ENCODE results near the gene CDC42BPB.
"Not testable (repeated sequence)": the region's sequence is repeated elsewhere in the genome, so short reads cannot be mapped to it uniquely, and the experiment has no call there.

The CDC42BPB gene

GRCh38 chr14:103033681-103034096 is 23.7 kb downstream of the CDC42BPB start:
- DNase-seq, result no peak

DNA sequence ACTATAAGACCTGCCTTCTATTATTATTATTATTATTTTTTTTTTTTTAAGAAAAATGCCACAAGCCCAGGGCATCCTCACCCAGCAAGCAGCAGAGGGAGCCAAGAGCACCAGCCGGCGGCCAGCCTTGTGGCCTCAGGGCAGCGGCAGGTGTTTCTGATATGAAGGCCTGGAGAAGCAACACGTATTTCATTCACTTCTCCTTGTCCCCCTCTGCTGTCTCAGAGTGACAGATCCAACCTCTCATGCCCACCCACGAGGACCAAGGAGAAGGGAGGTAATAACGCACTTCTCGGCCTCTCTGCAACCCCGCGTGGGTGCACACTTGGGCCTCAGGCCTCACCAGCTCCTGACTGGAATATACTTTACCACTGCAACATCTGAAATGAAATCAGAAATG is 25.4 kb downstream of the CDC42BPB start:
- DNase-seq, result no peak

DNA sequence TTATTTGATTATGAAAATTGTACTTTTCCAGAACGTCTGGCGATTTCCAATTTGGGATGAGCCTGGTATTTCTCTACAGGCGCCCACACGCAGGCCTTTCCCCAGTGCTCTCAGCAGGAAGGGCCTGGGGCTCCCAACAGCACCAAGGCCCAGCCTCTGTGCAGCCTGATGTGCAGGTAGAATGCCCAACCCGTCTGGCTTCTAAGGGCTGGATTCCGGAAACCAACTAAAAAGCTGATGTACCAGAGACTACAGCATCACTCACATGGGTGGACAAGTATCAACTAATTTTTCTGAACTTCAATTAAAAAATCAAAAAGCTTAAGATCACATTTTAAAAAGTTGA is 25.8 kb downstream of the CDC42BPB start:
- no peak for DNase-seq

DNA sequence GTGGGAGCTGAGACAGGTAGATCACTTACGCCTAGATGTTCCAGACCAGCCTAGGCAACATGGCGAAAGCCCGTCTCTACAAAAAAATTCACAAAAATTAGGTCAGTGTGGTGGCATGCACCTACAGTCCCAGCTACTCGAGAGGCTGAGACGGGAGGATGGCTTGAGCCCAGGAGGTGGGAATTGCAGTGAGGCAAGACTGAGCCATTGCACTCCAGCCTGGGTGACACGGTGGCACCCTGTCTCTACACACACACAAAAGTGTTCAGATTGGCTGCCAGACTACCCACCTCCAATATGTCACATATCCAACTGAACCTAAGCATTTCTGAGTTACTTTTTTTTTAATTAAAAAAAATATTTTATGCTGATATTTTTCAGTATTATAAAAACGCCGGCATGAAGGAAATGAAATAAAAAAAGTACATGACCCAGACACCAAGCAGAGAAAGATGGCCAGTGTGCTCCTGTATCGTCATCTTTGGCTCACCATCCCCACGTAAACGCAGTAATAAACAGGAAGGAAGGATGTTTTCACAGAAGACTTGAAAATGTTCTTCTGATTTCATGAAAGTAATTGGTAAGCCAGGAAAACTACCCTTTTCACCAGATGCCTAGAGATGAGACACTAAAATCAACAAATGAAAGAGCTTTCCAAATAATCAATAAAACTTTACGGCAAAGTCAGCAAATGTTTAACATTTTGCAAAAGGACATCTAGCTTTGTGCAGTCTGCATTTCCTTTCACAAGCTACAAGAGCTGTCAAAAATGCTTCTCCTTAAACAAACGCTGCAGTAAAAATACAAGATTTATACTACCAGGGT is 26.4 kb downstream of the CDC42BPB start:
- no peak for DNase-seq

- no peak for DNase-seq
Observed at GRCh38 chr14:103029936-103030335, 27.4 kb downstream of the CDC42BPB start.

GRCh38 chr14:103028772-103029171 is 28.6 kb downstream of the CDC42BPB start:
- DNase-seq, result no peak

DNA sequence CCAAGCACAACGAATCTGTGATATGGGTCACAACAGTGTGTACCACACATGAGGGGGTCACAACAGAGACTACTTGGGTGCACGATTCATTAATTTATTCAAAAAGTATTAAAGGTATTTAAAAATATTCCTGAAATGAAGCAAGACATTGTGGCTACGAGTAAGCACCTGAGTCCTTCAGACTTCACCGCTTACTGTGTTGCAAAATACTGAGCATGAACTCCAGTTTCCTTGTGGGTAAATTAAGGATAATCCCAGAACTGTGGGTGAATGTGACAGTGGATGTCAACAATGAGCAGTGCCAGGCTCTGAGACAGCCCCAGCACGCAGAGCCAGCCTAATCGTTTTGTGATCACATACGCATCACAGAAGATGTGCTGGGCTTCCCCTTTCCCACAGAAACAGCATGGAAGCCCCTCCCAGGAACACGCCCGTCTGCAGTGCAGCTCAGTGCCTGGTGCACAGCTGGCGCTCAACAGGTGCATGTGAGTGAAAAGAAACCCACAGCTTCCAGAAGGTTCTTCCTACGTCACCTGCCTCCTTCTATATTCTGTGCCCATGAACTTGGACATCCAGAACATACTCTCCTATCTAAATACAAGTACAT is 29.1 kb downstream of the CDC42BPB start:
- DNase-seq, result no peak

DNA sequence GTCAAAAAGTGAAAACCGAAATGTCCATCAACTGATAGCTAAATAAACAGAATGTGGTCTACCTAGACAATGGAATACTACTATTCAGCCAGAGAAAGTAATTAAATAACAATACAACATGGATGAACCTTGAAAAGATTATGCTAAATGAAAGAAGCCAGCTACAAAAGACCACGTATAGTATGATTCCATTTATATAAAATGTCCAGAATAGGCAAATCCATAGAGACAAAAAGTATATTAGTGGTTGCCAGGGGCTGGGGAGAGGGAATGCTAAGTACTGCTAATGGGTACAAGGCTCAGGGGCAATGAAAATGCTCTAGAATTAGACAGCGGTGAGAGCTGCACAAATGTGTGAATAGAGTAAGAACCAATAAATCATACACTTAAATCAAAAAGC is 29.9 kb downstream of the CDC42BPB start:
- DNase-seq, result no peak

- DNase-seq, result no peak
Observed at GRCh38 chr14:103026988-103027387, 30.4 kb downstream of the CDC42BPB start.

GRCh38 chr14:103026196-103026595 is 31.2 kb downstream of the CDC42BPB start:
- not testable (repeated sequence) for DNase-seq

GRCh38 chr14:103023881-103024473 is 33.4 kb downstream of the CDC42BPB start:
- no peak for DNase-seq

GRCh38 chr14:103022685-103023044 is 34.7 kb downstream of the CDC42BPB start:
- no peak for DNase-seq

DNA sequence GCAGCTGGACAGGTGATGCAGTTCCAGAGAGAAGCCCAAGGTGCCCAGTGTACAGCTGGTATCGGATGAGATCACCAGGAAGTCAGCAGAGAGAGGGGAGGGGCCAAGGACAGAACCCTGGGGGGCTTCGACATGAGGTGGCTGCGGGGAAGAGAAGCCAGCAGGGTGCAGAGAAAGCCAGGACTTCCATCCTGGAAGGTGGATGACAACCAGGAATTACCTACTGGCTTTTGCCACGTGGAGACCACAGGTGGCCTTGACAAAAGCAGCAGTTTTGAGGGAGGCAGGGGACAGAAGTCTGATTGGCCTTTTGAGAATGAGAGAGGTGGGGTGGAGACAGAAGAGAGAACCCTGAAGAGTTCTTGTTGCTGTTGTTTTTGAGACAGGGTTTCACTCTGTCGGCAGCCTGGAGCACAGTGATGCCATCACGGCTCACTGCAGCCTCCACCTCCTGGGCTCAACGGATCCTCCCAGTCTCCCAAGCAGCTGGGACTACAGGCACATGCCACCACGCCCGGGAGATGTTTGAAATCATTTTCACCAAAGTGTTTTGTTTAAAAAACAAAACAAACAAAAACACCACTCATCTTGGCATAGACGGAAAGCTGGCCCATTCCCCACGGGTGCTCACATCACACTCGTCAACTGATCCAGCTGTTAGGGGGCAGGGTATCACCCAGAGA is 35.2 kb downstream of the CDC42BPB start:
- DNase-seq, result no peak

GRCh38 chr14:103021684-103022001 is 35.7 kb downstream of the CDC42BPB start:
- no peak for DNase-seq

DNA sequence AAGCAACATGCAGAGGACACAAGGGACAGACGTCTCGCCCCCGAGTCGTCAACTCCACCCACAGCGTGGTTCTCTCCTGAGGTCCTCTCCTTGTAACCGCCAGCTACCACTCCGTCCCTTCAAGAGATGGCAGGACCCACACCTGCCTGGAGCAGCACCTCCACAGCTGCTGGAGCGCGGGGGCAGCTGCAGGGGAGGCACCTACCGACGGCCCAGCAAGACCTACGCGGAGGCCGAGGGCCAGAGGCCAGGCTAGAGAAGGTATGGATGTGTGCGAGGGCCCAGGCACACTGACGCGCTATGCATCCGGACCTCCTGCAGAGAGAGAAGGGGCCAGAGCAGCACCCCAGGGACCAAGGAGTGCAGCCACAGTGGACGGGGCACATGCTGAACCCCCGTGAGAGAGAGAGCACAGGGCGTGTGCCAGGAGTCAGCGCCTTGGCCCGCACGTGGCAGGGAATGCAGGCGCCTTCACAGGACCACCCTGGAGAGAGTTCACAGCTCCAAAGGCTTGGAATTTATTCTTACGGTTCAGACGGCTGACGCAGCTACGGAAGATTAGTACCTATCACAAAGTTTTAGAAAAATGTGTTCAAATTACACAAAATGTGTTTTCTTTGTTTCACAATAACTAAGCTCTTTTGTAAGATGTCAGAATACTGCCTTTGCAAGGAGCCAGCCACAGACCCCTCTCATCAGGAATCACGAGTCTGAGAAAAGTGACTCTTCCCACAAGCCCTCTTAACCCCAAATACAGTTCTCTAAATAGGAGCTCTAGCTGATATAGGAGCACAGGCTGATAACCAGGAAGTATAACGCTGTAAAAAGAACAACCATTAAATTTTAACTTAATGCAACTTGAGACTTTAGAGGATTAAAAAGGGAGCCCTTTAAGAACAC is 36.8 kb downstream of the CDC42BPB start:
- DNase-seq, result no peak

- no peak for DNase-seq
Observed at GRCh38 chr14:103019826-103020225, 37.5 kb downstream of the CDC42BPB start.

GRCh38 chr14:103019236-103019635 is 38.1 kb downstream of the CDC42BPB start:
- DNase-seq, result no peak

DNA sequence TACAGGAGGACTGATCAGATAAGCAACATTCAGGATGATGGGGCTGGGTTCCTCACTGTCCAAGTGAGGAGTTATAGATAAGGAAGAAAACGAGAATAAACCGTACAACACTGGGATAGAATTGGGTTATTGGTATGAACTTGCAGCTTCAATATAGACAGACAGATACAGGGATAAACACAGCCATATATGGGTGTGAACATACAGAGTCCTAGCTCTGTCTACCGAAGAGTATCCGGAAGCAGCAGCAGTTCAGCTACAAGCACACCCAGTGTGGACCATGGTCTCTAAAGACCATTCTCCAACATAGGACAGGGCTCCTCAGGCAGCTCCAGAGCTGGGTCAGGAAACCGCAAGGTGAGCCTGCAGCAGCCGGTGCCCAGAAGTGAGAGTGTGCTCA is 40.8 kb downstream of the CDC42BPB start:
- DNase-seq, result no peak

DNA sequence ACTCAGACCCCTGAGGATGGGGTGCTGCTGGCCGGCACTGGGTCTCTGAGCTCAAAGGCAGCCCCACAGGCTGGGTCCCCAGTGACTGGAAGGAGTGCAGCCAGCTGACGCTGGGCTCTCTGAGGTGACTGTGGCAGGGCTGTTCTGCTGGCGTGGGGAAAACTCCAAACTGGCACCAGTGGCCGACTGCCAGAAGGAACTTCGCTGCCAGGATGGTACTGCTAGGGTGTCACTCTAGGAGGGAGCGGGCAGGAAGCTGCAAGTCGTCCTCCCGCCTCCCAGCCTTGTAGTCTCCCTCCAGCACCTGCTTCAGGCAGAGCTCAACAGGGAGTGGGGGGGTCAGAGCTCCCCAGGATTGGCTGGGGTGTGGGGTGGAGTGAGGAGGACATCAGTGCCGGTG is 41.3 kb downstream of the CDC42BPB start:
- no peak for DNase-seq

- no peak for DNase-seq
Observed at GRCh38 chr14:103015426-103015825, 41.9 kb downstream of the CDC42BPB start.

DNA sequence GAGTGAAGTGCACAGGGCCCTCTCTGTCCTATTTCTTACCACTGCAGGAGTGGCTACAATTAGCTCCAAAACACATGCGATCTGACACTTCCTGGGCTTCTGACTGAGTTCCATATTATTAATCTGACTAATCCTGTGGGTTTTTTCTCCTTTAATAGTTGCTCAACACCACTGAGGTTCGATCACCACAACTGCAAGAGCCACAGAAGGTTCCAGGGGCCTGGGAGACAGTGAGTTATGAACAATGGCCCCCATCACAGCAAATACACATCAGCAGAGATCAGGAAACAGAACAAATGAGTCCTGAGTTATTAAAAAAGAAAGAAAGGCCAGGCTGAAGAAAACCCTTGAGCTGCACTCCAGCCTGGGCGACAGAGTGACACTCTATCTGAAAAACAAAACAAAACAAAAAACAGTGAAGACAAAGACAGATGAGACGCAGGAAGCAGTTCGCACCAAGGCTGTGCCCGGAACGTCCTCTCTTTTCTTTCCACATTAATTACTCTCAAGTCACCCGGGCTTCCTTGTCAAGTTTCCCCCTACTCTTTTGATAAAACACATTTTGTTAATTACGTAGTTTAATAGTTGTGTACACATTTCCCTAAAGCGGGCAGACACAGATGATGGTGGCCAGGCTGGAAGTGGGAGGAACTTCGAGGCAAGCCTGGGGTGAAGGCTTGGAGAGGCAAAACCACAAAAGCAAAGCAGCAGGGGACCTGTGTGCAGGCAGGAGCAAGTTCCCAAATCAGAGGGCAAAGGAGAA is 42.7 kb downstream of the CDC42BPB start:
- no peak for DNase-seq

- DNase-seq, result no peak
Observed at GRCh38 chr14:103013028-103013427, 44.3 kb downstream of the CDC42BPB start.

All from activated CD4-positive, alpha-beta T cell treated with anti-CD3 and anti-CD28 coated beads for 4 hours (primary cell).